ENCODE measurements around the gene ADAMTS18. TPM values are rescaled to one million over a fixed set of nuclear protein-coding genes. Genes with fewer than 3 reads are reported as not detected.

Gene ADAMTS18
- total RNA-seq, 4 donors from 2014 or later, result 0.71 to 1.0 TPM; not detected in 2

- TF ChIP-seq CTCF (IDR thresholded peaks at IDR 0.05) (no peak), POLR2A (IDR thresholded peaks at IDR 0.05) (no peak)
- intact Hi-C loops (cut with DNase I; ENCODE audit: low total_unique reads), result no loop called here
- 57 to 63% methylated on average over 5 of the region's 5 CpGs for WGBS, 2 donors
- DNase-seq (ENCODE audit: low spot score in 2 of 2), result no peak
- H3K4me3 ChIP-seq (ENCODE audit: low read depth, poor library complexity, severe bottlenecking), result no peak overlapping the region
Measured at GRCh38 chr16:77330332-77331042, 104.3 kb downstream of the ADAMTS18 start.

GRCh38 chr16:77328768-77329167 lies 106.1 kb downstream of the ADAMTS18 start:
- no peak for DNase-seq (ENCODE audit: low spot score in 2 of 2)
- H3K4me3 ChIP-seq (ENCODE audit: low read depth, poor library complexity, severe bottlenecking), result no peak overlapping the region
- TF ChIP-seq POLR2A (IDR thresholded peaks at IDR 0.05) (no peak), CTCF (IDR thresholded peaks at IDR 0.05) (no peak)
- 67 to 71% methylated on average over 4 of the region's 4 CpGs for WGBS, 2 donors
- intact Hi-C loops (cut with DNase I; ENCODE audit: low total_unique reads), result no loop called here

DNA sequence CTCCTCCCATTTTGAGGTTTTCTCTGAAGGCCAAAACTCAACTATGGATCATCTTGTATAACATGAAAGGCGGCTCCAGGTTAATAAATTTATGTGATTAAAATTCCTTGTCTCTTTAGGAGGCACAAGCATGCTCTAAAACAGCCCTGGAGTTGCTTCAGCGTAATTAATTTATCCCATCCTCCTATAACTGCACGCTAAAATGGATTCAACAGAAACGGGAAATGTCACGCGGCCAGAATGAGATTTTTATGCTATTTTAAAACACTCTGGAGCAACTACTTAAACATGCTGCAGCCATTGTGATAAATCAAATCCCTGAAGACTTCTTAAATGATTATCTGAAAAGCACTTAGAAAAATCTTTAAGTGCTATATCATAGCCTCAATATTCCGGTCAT lies 106.6 kb downstream of the ADAMTS18 start:
- 80 to 90% methylated on average over 7 of the region's 7 CpGs for WGBS, 2 donors
- intact Hi-C loops (cut with DNase I; ENCODE audit: low total_unique reads), result no loop called here
- TF ChIP-seq POLR2A (IDR thresholded peaks at IDR 0.05), result no peak
- TF ChIP-seq CTCF (IDR thresholded peaks at IDR 0.05), result no peak
- no peak for DNase-seq (ENCODE audit: low spot score in 2 of 2)
- H3K4me3 ChIP-seq (ENCODE audit: low read depth, poor library complexity, severe bottlenecking), result no peak overlapping the region

DNA sequence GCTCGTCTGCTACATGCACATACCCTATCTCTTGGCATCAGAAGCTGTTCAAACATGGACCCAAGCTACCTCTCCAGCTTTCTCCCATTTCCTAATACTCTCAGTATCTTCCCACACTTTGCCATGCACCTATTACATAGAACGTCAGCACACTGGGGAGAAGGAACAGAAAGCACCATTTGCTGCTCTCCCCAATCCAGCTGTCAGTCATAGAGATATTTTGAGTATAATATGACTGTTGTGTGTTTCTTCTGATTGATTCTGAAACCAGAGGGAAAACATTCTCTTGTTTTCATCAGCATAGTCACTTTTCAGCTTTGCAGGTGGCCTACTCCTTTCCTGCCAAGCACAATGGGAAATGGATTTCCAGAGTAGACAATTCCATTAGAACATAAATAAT lies 107.1 kb downstream of the ADAMTS18 start:
- intact Hi-C loops (cut with DNase I; ENCODE audit: low total_unique reads), result no loop called here
- TF ChIP-seq POLR2A (IDR thresholded peaks at IDR 0.05) (no peak), CTCF (IDR thresholded peaks at IDR 0.05) (no peak)
- 89 to 90% methylated on average over 2 of the region's 2 CpGs for WGBS, 2 donors
- no peak for DNase-seq (ENCODE audit: low spot score in 2 of 2)
- no peak overlapping the region for H3K4me3 ChIP-seq (ENCODE audit: low read depth, poor library complexity, severe bottlenecking)

- TF ChIP-seq POLR2A (IDR thresholded peaks at IDR 0.05) (no peak), CTCF (IDR thresholded peaks at IDR 0.05) (no peak)
- intact Hi-C loops (cut with DNase I; ENCODE audit: low total_unique reads), result no loop called here
- no peak overlapping the region for H3K4me3 ChIP-seq (ENCODE audit: low read depth, poor library complexity, severe bottlenecking)
- 53 to 77% methylated on average over 3 of the region's 3 CpGs for WGBS, 2 donors
- no peak for DNase-seq (ENCODE audit: low spot score in 2 of 2)
Measured at GRCh38 chr16:77324729-77325128, 110.1 kb downstream of the ADAMTS18 start.

DNA sequence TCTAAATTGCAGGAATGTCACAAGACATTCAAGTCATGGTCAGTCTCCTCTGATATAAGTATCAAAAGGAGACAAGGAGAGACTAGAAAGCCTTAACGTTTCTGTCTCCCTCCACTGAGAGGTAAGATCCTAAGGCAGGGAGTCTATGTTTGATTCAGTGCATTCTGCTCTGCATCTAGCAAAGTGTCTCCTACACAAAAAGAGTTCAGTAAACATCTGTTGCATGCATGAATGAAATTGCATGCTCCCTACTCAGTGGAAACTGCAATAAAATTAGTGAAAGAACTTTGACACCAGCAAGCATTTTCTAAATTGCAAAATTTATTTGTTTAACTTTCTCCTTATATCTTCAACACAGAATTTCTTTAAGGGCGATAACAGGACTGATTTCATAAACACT lies 111.1 kb downstream of the ADAMTS18 start:
- WGBS, 2 donors, result 14 to 60% methylated on average over 2 of the region's 2 CpGs
- no peak overlapping the region for H3K4me3 ChIP-seq (ENCODE audit: low read depth, poor library complexity, severe bottlenecking)
- TF ChIP-seq CTCF (IDR thresholded peaks at IDR 0.05) (no peak), POLR2A (IDR thresholded peaks at IDR 0.05) (no peak)
- no peak for DNase-seq (ENCODE audit: low spot score in 2 of 2)
- intact Hi-C loops (cut with DNase I; ENCODE audit: low total_unique reads), result no loop called here
